Mucosa of descending colon (tissue), 3 donors: Measurements from ENCODE around the gene OSGEP. TPM values are rescaled to one million over a fixed set of nuclear protein-coding genes. Genes with fewer than 3 reads are reported as not detected.
A peak's percentile ranks its signal among the peaks of the same experiment; 100 is the strongest.

Experiments
- ATAC-seq: fragments of 200-7000 bp; cut with Tn5 transposase; one replicate; pipeline ENCODE4 v1.9.1; 2020; ENCODE audit warnings: mild to moderate bottlenecking, moderate library complexity
- DNase-seq, 3 donors: peaks; one replicate each; pipeline ENCODE4 v3.0.0-alpha.2; 2020
- H3K36me3 ChIP-seq: fragments of 200-600 bp; one replicate; pipeline ENCODE4 v1.8.0; 2021; ENCODE audit warnings: low read depth, mild to moderate bottlenecking
- H3K4me1 ChIP-seq: fragments of 200-600 bp; one replicate; pipeline ENCODE4 v1.8.0; 2021; ENCODE audit warnings: low read depth, mild to moderate bottlenecking
- H3K4me3 ChIP-seq: fragments of 200-600 bp; one replicate; pipeline ENCODE4 v1.8.0; 2021; ENCODE audit warnings: mild to moderate bottlenecking
- H3K9me3 ChIP-seq: fragments of 200-600 bp; one replicate; pipeline ENCODE4 v1.8.0; 2021; ENCODE audit warnings: mild to moderate bottlenecking
- CTCF ChIP-seq: fragments of 200-600 bp; IDR thresholded peaks from one replicate; pipeline ENCODE4 v1.8.0; 2022; ENCODE audit warnings: antibody characterized with exemption, mild to moderate bottlenecking
- intact Hi-C, 2 donors: fragments of 100-400 bp; cut with DNase I in 1 of 2; cut with micrococcal nuclease in 1 of 2; formaldehyde crosslinking; loops; one replicate each; pipeline versions ENCODE4 v1.11.0 to v1.11.1; 2022; cut with DNase I, micrococcal nuclease
- total RNA-seq, 3 donors: library from RNA; stranded (reverse); fragmentation: NEBNext Ultra II Directional in 2 of 3; extraction: Animal tissue kit (Norgen Biotek cat#: 25700) in 2 of 3; gene quantifications; one replicate each; pipeline versions ENCODE4 v1.2.1 to v1.2.4, GENCODE V29; 2021 to 2023
- donor health status: DM: no; HTN: no; CAD: no; lungs with moderate emphysema.
- donor health status: DM: no; HTN: no; CAD: no.
- donor health status: DM: no; HTN: yes; CAD: no.

OSGEP gene
- total RNA-seq, 3 donors from 2014 or later, result 32.7 to 52.0 (median 35.9) TPM

GRCh38 chr14:20469890-20470602 is 15.4 kb upstream of the OSGEP start:
- TF ChIP-seq CTCF, result no peak
- Histone ChIP-seq H3K9me3 (no peaks in the 10 kb centered on the region), H3K4me1 (peaks cover 24% of the 10 kb centered on the region), H3K36me3 (peaks cover 5% of the 10 kb centered on the region), H3K4me3 (peak overlapping the region; percentile 60)
- peak; percentile 76 for ATAC-seq
- intact Hi-C loops, result no loop called here
- peak in 2 of 3 donors; percentile 52 to 60 for DNase-seq

GRCh38 chr14:20469242-20469889 is 14.8 kb upstream of the OSGEP start, which contains the start of gene PNP:
PNP (plus strand) TSS chr14:20469406; CDS start chr14:20469525, 119 bp downstream.
- peak within 1 kb of the TSS; percentile 60 for H3K4me3 ChIP-seq
- no peaks in the 10 kb centered on the region for H3K36me3 ChIP-seq
- no peaks in the 10 kb centered on the region for H3K9me3 ChIP-seq
- intact Hi-C loops, result no loop called here
- ATAC-seq (peak; percentile 96), DNase-seq (peak; percentile 95 to 97 (median 96))
- no peak for TF ChIP-seq CTCF
- H3K4me1 ChIP-seq, result peaks cover 24% of the 10 kb centered on the region

GRCh38 chr14:20468764-20469241 is 14.2 kb upstream of the OSGEP start:
- Histone ChIP-seq H3K9me3 (no peaks in the 10 kb centered on the region), H3K4me1 (peaks cover 24% of the 10 kb centered on the region), H3K4me3 (peak overlapping the region; percentile 60), H3K36me3 (no peaks in the 10 kb centered on the region)
- no peak for TF ChIP-seq CTCF
- intact Hi-C loops, result no loop called here
- DNase-seq (peak in 1 of 3 donors; percentile 67), ATAC-seq (no peak)

- ATAC-seq, result peak; percentile 94
- intact Hi-C loops, result loop anchor here in 1 of 2 donors (5.0 kb wide), 1 partner anchor 44 kb away; no protein-coding TSS in a partner anchor
- Histone ChIP-seq H3K4me3 (peak within 1 kb of the TSS; percentile 79), H3K9me3 (no peaks in the 10 kb centered on the region), H3K36me3 (peaks cover 13% of the 10 kb centered on the region), H3K4me1 (peaks cover 16% of the 10 kb centered on the region)
- peak; percentile 98 to 100 (median 99) for DNase-seq
- no peak for TF ChIP-seq CTCF
Observed at GRCh38 chr14:20461225-20462141, 6.9 kb upstream of the OSGEP start, which contains the start of gene PIP4P1. PIP4P1 (minus strand) TSS chr14:20461434; CDS start chr14:20461325, 109 bp downstream.
